CD4-positive, alpha-beta T cell treated with Interferon gamma for 1 hour (primary cell): ENCODE results near the gene DNM2.

ENCODE experiments used
- DNase-seq: peaks from one replicate; pipeline ENCODE4 v3.0.0-alpha.2; 2020

DNM2 gene

DNA sequence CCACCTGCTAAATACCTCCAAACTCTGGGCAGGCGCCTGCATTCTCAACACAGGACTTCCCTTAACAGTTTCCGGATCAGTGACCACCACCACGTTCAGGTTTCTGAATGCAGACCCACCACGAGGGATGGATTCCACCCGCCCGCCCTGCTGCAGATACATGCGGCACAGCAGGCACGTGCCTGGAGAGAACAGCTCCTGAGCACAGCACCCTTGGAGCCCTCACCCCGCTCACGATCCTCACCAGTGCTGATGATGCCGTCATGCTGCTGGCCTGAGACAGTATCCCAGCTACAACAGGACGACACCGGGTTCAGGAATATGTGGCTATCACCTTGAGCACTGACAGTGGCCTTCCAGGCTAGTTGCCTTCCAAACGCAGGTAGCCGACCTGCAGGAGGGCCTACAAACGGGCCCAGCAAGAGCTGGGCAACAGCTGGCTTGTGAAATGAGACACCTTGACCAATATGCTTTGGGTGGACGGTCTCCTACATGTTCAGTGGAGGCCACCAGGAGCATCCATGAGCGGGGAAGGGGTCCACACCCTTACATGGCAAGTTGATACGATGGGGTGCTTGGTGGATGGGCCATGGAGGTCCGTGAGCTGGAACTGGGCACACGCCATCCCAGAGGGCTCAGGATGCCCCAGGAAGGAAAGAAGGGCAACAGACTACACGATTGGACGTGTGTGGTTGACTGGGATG lies 26.5 kb upstream of the DNM2 start:
- no peak for DNase-seq

DNA sequence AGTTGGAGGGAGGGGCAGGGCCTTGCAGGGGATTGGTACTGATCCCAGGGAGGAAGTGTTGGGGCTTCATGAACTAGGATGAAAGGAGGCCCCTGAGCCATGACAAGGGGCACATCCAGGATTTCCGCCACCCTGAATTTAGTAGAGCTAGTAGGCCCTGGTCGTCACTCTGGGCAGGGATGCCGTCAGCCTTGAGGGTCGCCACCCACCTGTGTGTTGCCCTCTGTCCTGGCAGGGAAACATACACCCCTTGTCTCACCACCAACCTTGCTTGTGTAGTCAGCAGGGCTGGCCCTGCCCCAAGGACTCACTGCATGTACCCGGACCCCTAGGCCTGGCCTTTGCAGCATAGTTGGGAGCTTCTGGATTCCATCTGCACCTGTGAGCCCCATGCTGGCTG lies 26.0 kb upstream of the DNM2 start:
- DNase-seq = no peak

DNA sequence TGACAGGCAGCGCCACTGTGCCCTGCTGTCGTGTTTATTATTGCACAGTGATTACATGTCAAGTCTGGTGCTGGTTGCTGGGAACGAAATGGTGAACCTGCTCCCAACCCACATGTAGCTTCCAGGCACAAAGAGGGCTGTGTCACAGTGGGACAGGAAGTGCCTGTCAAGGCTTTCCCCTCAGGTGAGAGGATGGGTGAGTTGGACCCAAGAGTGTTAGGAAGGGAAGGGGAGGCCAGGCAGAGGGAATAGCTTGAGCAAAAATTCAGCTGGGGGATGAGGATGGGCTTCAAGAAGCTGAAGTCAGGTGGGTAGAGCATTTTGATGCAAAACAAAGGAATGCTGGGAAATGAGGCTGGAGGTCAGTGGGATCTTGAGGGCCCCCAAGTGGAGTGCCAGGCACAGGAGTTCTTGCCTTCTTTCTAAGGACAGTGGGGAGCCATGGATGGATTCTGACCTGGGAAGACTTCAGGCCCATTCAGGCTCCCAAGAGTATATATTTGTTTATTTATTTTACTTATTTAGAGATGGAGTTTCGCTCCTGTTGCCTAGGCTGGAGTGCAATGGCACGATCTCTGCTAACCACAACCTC lies 25.1 kb upstream of the DNM2 start:
- DNase-seq = no peak

DNA sequence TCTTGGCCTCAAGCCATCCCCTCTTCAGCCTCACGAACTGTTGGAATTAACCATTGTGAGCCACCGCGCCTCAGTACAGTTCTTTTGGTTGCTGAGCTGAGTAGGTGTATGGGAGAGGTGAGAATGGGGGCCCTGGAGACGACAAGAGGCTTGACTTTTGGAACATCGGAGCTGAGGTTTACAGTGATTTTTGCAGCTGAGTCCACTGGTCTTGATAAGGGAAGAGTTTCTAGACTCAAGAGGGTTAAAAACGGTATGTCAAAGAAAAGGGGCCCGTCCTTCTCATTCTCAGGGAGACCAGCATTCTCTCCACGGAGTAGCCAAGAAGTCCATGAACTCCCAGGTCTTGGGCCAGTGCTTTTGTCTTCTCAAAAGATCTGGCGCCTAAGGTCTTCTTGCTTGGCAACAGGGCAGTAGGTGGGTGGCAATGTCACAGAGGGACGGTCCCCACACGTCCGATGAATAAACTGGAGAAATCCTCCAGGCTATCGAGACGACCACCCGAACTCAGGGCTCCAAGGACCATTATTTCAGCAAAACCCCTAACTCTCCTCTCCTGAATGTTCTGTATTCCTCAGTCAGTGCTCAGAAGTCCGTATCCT lies 23.1 kb upstream of the DNM2 start:
- no peak for DNase-seq

DNA sequence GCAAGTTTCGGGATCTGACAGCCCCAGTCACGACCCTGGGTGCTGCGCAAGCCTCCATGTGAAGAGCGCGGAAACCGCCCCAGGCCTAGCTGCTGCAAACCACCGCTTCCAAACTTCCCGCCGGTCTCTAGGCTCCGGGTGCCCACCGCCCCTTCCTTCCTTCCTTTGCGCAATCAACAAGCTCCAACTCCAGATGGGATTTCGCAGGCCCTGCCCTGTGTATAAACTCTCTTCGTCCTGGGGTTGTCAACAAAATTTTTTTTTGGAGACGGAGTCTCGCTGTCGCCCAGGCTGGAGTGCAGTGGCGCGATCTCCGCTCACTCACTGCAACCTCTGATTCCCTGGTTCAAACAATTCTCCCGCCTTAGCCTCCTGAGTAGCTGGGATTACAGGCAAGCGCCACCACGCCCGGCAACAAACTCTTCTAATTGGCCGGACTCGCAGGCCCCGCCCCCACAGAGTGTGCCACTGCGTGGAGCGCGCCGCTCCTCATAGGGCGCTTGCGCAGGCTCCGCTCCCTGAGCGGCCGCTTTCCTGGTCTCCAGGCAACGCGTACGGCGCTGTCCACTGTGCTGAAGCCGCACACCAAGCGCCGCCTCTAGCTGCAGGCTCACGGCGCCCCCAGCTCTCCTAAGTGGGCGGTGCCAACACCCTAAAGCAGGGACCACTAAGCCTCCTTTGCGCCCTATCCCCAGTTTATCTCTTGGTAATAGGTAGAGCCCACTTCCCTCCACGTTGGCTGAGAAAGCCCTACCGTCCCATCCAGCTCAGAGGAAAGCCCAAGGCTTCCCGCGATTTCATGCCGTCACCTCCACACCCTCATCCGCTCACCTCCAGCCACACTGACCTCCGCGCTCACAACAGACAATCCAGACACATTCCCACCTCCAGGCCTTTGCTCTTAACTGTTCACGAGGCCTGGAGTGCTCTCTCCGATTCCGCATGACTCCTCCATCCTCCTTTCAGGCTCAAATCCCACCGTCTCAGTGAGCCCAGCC lies 22.2 kb upstream of the DNM2 start:
- DNase-seq = peak; percentile 91

DNA sequence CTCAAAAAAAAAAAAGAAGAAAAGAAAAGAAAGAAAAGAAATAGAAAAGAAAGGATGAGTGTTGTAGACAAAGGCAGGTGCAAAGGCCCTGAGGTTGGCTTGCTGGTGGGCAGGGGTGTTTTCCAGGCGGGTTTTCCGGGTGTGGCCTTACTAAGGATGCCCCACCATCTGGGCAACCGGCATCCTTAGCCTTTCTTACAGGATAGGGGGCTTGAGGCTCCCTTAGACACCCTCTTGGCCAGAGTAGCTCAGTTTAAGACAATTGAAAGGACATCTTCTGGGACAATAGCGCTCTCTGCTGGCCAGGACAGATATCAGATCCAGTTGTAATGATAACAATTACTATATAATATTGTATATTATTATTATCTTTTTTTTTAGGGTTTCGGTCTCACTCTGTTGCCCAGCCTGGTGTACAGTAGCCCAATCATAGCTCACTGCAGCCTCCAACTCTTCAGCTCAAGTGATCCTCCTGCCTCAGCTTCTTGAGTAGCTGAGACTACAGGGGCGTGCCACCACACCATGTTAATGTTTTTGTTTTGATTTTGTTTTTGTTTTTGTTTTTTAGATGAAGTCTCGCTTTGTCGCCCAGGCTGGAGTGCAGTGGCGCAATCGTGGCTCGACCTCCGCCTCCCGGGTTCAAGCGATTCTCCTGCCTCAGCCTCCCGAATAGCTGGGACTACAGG lies 18.1 kb upstream of the DNM2 start:
- DNase-seq = peak; percentile 46

DNA sequence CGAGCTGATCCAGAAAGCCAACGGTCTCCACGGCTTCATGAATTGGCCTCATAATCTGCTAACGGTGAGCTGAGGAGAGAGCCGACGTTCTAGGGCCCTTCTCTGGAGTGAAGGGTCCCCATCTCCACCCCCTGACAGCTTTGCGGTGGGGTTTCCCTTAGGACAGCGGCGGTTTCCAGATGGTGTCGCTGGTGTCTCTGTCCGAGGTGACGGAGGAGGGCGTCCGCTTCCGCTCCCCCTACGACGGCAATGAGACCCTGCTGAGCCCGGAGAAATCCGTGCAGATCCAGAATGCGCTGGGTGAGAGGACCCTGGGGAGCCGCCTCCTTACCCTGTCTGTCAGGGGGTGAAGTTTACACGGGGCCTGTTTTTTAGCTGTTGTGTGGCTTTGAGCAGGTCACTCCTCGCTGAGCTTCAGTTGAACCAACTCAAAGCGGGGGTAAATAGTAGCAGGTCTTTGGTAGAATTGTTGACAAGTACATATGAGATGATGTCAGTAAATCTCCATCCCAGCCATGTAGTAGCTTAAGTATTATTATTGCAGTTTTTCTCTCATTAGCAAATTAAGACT lies 15.8 kb upstream of the DNM2 start:
- no peak for DNase-seq

DNA sequence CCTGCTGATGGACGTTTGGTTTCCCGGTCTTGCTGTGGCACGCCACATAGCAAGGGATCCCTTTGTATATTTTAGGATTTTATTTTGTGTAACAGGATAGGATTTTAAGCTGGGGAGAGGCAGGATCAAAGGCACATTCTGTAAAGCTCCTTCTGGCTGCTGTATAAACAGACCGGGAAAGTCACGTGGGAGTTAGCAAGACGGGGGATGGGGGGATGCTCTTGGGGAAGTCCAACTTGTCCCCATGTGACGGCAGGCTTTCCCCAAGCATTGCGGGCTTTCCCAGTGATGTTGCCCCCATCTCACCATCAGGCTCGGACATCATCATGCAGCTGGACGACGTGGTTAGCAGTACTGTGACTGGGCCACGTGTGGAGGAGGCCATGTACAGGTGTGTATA lies 10.9 kb upstream of the DNM2 start:
- DNase-seq = no peak

DNA sequence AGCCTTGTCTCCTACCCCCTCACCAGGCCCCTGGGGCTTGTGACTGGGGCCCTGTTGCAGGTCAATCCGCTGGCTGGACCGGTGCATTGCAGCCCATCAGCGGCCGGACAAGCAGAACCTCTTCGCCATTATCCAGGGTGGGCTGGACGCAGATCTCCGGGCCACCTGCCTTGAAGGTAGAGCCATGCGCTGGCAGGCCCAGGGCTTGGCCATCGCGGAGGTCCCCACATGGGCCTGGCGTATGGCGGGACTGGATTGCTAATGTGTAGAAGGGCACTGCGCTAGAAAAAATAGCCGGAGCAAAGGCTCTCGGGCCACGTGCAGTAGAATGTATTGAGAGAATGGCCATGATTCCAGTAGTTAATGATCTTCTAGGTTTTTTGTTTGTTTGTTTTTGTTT lies 10.4 kb upstream of the DNM2 start:
- no peak for DNase-seq

DNA sequence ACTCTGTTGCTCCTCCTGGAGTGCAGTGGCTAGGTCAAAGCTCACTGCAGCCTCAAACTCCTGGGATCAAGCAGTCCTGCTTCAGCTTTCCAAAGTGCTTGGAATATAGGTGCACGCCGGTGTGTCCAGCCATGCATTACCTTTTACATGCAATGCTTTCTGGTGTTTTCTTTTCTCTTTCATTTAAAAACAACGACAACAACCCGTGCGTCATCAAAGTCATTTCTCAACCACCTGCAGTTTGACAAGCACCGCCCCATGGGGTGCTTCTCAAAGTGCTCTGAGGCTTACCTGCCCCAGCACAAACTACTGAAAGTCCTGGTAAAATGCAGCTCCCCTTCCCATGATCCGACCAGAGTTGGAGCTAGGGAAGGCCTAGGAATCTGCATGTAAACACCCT lies 9.6 kb upstream of the DNM2 start:
- DNase-seq = no peak

DNA sequence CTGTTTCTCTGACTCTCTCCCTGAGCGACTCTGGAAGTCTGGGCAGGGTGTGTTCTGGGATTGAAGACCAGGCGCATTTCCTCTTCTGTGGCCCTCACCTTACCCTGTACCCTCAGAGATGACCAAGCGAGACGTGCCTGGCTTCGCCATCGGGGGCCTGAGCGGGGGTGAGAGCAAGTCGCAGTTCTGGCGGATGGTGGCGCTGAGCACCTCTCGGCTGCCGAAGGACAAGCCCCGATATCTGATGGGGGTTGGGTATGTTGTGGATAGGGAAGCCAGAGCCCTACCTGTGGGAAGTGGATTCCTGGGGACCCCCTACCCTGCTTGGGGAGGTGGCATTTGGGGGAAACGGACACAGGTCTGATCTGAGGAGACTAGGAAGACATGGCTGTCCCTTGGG lies 5.8 kb upstream of the DNM2 start:
- DNase-seq = no peak

DNA sequence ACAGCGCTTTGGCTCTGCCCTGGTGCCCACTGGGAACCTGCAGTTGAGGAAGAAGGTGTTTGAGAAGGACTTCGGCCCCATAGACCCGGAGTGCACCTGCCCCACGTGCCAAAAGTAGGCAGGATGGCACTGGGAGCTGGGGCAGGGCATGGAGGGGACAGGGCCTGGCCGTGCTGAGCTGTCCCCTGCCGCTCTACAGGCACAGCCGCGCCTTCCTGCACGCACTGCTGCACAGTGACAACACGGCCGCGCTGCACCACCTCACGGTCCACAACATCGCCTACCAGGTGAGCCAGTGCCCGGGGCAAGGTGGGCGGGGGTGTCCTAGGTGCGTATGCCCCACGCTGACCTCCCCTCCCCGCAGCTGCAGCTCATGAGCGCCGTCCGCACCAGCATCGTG lies 5.1 kb upstream of the DNM2 start:
- no peak for DNase-seq

DNA sequence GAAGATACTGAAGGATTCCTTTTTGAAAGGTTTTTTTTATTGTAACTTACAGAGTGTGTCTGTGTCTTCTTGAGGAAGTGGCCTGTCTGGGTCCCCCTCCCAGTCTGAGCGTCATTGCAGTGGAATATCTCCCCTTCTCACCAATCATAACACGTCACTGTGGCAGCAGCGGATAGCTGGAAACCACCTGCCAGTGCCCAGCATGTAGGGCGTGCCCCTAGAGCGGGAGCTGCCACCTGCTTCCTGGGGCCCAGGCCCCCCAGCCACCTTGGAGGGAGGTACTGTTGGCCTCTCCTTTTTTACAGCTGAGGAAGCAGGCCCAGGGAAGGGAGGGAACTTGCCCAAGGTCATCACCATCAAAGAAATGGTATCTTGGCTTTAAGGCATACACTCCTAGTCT lies 4.6 kb upstream of the DNM2 start:
- DNase-seq = peak; percentile 31

DNA sequence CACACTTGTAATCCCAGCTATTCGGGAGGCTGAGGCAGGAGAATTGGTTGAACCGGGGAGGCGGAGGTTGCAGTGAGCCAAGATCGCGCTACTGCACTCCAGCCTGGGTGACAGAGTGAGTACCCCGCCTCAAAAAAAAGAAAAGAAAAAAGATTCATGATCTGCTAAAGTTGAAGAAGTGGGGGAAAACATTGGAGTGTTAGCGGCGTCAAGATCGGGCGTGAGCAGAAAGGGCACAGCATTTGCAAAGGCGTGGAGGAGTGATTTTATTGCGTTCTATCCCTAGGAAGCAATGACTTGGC lies 874 bp upstream of the DNM2 start:
- DNase-seq = no peak

DNA sequence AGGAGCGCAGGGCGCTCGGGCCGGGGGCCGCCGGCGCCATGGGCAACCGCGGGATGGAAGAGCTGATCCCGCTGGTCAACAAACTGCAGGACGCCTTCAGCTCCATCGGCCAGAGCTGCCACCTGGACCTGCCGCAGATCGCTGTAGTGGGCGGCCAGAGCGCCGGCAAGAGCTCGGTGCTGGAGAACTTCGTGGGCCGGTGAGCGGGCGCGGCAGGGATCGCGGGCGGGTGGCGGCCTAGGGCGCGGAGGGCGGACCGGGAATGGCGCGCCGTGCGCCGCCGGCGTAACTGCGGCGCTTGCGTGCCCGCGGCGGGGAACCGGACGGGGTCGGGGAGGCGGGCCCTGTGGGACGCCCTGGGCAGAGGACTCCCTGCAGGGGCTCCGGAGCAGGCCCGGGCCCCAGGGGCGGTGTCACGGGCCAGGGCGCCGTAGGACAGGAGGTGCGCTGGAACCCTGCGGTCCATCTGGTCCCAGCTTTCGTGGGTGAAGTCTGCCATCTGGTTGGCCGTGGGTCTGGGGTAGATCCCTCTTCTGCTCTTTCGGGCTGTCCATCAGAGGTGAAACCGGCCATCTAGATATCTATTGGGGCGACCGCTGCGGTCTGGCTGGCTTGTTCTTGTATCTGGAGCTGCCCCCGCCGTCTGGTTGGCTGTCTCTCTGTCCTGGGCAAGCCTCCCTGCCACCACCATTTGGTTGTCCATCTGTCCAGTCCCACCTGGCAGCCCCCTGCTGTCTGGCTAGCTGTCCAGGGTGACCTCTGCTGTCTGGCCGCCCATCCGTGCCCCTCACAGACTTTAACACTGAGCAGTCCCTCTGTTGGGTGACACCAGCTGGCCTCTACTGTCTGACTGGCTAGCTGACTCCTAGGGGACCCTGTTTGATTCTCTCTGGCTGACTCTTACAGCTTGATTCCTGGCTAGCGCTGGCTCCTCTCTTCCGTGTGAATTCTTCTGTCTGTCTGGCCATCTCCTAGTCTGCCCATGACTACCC lies 622 bp downstream of the DNM2 start:
- peak; percentile 19 for DNase-seq

DNA sequence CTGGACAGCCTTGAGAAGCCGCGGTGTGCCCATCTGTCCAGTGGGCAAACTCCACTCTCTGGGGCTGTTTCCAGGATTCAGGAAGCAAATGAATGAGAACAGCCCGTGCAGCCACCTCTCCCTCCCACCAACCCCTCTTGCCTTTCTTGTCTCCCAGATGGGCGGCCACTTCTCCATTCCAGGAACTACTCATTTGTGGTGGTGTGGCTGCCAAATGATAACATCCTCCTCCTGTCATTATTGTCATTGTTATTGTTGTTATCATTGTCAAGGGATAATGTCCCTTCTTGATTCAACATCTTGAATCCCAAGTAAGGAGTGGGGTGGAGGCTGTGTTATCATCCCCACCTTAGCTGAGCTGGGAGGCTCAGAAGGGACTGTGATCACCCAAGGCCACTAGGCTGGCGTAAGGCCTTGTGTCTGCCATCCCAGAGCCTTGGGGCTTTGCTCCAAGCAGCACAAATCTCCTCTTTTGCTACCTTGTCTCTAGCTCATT lies 1.6 kb downstream of the DNM2 start:
- DNase-seq = peak; percentile 19

DNA sequence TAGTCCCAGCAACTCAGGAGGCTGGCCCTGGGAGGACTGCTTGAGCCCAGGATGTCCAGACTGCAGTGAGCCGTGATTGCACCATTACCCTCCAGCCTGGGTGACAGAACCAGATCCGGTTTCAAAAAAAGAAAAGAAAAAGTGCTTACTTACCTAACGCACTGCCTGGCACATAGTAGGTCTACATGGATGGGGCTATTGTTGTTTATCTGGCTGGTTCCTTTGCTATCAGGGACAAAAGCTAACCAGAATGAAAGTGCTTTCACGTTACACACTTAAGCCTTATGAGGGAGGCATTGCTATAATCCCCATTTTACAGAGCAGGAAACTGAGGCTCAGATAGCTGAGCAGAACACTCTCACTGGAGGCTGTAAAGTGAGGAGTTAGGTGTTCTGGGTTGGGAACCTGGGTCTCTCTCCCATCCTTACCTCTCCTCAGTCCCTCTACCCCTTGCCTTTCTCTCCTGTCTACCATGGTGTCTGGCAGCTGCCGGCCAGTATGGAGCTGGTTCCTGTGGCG lies 2.8 kb downstream of the DNM2 start:
- no peak for DNase-seq

DNA sequence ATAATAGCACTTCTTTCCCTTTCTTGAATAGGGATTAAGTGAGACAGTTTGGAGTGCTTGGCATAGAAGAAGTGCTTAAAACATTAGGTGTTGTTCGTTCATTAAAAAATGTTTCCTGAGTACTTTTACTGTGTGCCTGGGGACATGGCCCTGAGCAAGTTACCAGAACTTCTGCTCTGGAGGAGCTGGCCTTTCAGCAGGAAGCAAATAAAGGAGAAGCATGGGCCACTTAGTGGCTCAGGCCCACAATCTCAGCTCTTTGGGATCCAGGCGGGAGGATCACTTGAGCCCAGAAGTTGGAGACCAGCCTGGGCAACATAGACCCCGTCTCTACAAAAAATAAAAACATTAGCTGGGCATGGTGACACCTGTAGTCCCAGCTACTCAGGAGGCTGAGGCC lies 5.7 kb downstream of the DNM2 start:
- DNase-seq = no peak

DNA sequence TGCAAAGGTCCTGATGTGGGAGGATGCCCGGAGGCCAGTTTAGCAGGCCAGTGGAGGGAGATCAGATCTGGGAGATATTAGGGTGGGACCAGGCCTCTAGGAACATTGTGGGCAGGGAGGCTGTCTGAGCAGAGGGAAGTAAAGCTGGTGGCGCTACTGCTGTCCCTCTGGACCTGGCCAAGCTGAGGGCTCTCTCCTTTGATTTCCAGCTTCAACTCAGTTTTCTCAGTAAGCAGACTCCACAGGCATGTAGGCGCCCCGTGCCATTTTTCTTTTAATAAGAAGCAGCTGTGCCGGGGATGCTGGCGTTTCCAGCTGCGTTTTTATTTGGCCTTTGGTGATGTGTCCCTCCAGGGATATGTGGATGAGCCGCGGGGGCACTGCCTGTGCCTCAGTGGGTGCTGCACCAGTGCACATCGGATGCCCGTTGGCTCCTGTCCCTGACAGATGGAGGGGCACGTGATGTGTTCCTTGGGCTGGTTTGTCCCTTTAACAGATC lies 6.7 kb downstream of the DNM2 start:
- DNase-seq = no peak

DNA sequence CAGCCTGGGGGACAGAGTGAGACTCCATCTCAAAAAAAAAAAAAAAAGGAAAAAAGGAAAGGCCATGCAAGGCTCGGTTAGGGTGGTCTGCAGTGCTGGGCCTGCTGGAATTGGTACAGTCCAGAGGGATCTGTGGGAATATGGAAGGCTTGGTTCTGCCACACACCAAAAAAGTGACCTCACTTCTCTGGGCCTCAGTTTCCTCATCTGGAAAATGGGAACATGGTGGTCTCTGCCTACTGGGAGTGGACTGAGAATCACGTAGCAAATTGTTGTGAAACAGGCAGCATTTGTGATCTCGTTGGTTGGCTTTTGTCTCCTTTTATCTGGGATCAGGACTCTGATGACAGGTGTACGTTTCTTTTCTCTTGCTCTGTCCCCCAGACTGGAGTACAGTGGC lies 7.5 kb downstream of the DNM2 start:
- DNase-seq = no peak

DNA sequence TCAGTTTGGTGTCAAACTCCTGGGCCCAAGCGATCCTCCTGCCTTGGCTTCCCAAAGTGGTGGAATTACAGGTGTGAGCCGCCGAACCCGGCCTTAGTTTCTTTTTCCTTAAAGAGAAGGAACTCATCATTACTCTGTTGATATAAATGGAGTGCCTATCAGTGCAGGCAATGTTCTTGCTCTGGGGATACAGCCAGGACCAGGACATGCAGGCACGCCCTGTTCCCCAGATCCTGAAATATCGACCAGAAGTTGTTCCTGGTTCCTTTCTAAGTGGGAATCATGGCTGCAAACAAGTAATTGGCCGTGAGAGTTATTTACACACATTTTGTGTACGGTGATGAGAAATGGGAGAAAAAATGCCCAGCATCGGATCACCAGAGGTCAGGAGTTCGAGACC lies 8.4 kb downstream of the DNM2 start:
- no peak for DNase-seq
